NT2/D1 (cell line): ENCODE results near the gene DHRS7B.
"Not testable (repeated sequence)": the region's sequence is repeated elsewhere in the genome, so short reads cannot be mapped to it uniquely, and the experiment has no call there.

Source experiments
- DNase-seq: peaks from one replicate; pipeline ENCODE4 v3.0.0-alpha.2; 2011; ENCODE audit warnings: low read depth, low spot score
- H3K27me3 ChIP-seq: 2 replicates; pipeline ENCODE4 v1.6.0; 2011; ENCODE audit warnings: mild to moderate bottlenecking; ENCODE audit not compliant: insufficient read length, insufficient read depth
- H3K36me3 ChIP-seq: 2 replicates; pipeline ENCODE4 v1.6.1; 2011; ENCODE audit warnings: mild to moderate bottlenecking, low read length, mixed read lengths; ENCODE audit not compliant: insufficient read depth, insufficient read length
- H3K4me1 ChIP-seq: 2 replicates; pipeline ENCODE4 v1.5.1; 2011; ENCODE audit not compliant: insufficient read depth, insufficient read length
- H3K4me3 ChIP-seq: 2 replicates; pipeline ENCODE4 v1.5.1; 2011; ENCODE audit warnings: low read depth; ENCODE audit not compliant: insufficient read length
- H3K9ac ChIP-seq: 2 replicates; pipeline ENCODE4 v1.6.0; 2011; ENCODE audit warnings: low read depth; ENCODE audit not compliant: insufficient read length
- H3K9me3 ChIP-seq: 2 replicates; pipeline ENCODE4 v1.5.1; 2011; ENCODE audit warnings: mild to moderate bottlenecking, low read length; ENCODE audit not compliant: insufficient read depth
- SUZ12 ChIP-seq: IDR thresholded peaks from 2 replicates; pipeline ENCODE4 v1.6.1; 2011; ENCODE audit not compliant: insufficient read length, insufficient read depth; ENCODE audit errors: extremely low read depth
- YY1 ChIP-seq: IDR thresholded peaks from 2 replicates; pipeline ENCODE4 v1.6.1; 2011; ENCODE audit not compliant: insufficient read length, insufficient read depth
- ZNF274 ChIP-seq: IDR thresholded peaks from 2 replicates; pipeline ENCODE4 v1.6.1; 2011; ENCODE audit warnings: mild to moderate bottlenecking, low read depth, low read length

DHRS7B gene

GRCh38 chr17:21127509-21128077 is 829 bp downstream of the DHRS7B start:
- Histone ChIP-seq H3K36me3 (no peaks in the 10 kb centered on the region), H3K4me3 (peak overlapping the region; percentile 75), H3K9me3 (no peaks in the 10 kb centered on the region), H3K9ac (peak overlapping the region; percentile 89), H3K27me3 (no peaks in the 10 kb centered on the region), H3K4me1 (peaks cover 3% of the 10 kb centered on the region)
- TF ChIP-seq SUZ12: no peak
- TF ChIP-seq YY1: no peak
- no peak for TF ChIP-seq ZNF274
- DNase-seq: no peak

GRCh38 chr17:21129023-21129681 is 2.4 kb downstream of the DHRS7B start:
- no peak for DNase-seq
- no peak for TF ChIP-seq YY1
- no peak for TF ChIP-seq SUZ12
- no peak for TF ChIP-seq ZNF274
- Histone ChIP-seq H3K36me3 (no peaks in the 10 kb centered on the region), H3K4me1 (peaks cover 3% of the 10 kb centered on the region), H3K27me3 (no peaks in the 10 kb centered on the region), H3K9ac (no peak overlapping the region), H3K9me3 (peaks cover 2% of the 10 kb centered on the region), H3K4me3 (no peak overlapping the region)

DNA sequence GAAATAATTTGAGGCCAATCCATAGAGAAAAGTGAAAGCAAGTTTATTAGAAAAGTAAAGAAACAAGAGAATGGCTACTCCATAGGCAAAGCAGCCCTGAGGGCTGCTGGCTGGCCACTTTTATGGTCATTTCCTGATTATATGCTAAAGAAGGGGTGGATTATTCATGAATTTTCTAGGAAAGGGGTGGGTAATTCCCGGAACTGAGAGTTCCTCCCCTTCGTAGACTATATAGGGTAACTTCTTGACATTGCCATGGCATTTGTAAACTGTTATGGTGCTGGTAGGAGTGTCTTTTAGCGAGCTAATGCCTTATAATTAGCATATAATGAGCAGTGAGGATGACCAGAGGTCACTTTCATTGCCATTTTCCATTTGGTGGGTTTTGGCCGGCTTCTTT is 4.4 kb downstream of the DHRS7B start:
- peaks cover 19% of the 10 kb centered on the region for H3K9me3 ChIP-seq
- no peaks in the 10 kb centered on the region for H3K36me3 ChIP-seq
- DNase-seq: no peak
- TF ChIP-seq YY1 (no peak), ZNF274 (no peak), SUZ12 (no peak)
- no peaks in the 10 kb centered on the region for H3K27me3 ChIP-seq
- no peak overlapping the region for H3K4me3 ChIP-seq
- H3K4me1 ChIP-seq: peaks cover 3% of the 10 kb centered on the region
- no peak overlapping the region for H3K9ac ChIP-seq

GRCh38 chr17:21132428-21132827 is 5.7 kb downstream of the DHRS7B start:
- no peak for DNase-seq
- Histone ChIP-seq H3K4me1 (peaks cover 3% of the 10 kb centered on the region), H3K9ac (no peak overlapping the region), H3K9me3 (peaks cover 31% of the 10 kb centered on the region), H3K27me3 (no peaks in the 10 kb centered on the region), H3K4me3 (no peak overlapping the region), H3K36me3 (no peaks in the 10 kb centered on the region)
- no peak for TF ChIP-seq YY1
- no peak for TF ChIP-seq ZNF274
- TF ChIP-seq SUZ12: no peak

- Histone ChIP-seq H3K9me3 (peaks cover 52% of the 10 kb centered on the region), H3K9ac (no peak overlapping the region), H3K36me3 (no peaks in the 10 kb centered on the region), H3K4me3 (no peak overlapping the region), H3K27me3 (no peaks in the 10 kb centered on the region), H3K4me1 (no peaks in the 10 kb centered on the region)
- TF ChIP-seq YY1 (no peak), SUZ12 (no peak), ZNF274 (no peak)
- no peak for DNase-seq
Measured at GRCh38 chr17:21134559-21134958, 7.8 kb downstream of the DHRS7B start.

GRCh38 chr17:21140911-21141310 is 14.1 kb downstream of the DHRS7B start:
- Histone ChIP-seq H3K4me1 (no peaks in the 10 kb centered on the region), H3K36me3 (peaks cover 6% of the 10 kb centered on the region), H3K4me3 (no peak overlapping the region), H3K9ac (no peak overlapping the region), H3K9me3 (peaks cover 49% of the 10 kb centered on the region), H3K27me3 (no peaks in the 10 kb centered on the region)
- TF ChIP-seq ZNF274 (no peak), SUZ12 (no peak), YY1 (no peak)
- DNase-seq: no peak

DNA sequence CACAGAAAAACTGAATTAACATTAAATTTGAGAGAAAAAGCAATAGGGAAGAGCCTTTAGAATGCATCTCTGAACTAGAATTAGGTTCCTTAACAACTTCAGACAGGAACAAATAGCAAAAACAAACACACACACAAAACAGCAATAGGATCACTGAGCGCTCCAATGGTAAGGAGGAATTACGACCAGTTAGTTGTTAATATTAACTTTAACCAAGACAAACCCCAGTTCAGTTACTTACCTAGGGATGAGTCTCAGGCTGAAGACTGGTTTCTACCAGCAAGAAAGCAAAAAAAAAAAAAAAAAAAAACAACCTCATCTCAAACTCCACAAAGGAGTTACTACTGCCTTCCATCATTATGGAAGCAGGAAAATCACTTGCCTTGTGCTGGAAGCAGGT is 14.6 kb downstream of the DHRS7B start:
- Histone ChIP-seq H3K9me3 (peaks cover 46% of the 10 kb centered on the region), H3K4me3 (no peak overlapping the region), H3K9ac (no peak overlapping the region), H3K27me3 (no peaks in the 10 kb centered on the region), H3K36me3 (peaks cover 6% of the 10 kb centered on the region), H3K4me1 (no peaks in the 10 kb centered on the region)
- TF ChIP-seq ZNF274: no peak
- TF ChIP-seq YY1: no peak
- TF ChIP-seq SUZ12: no peak
- DNase-seq: no peak

GRCh38 chr17:21142065-21142464 is 15.3 kb downstream of the DHRS7B start:
- not testable (repeated sequence) for H3K27me3 ChIP-seq, H3K36me3 ChIP-seq, H3K4me1 ChIP-seq, H3K4me3 ChIP-seq, H3K9ac ChIP-seq, DNase-seq
- H3K9me3 ChIP-seq: peaks cover 39% of the 10 kb centered on the region
